ENCODE measurements around the gene SEMA3C.

GRCh38 chr7:80859272-80859970, 59.4 kb downstream of the SEMA3C start:
- TF ChIP-seq CTCF (IDR thresholded peaks at IDR 0.05) (no peak), POLR2A (IDR thresholded peaks at IDR 0.05) (no peak)

All from sigmoid colon (tissue), 3 donors.